ENCODE data around the gene TBC1D26. TPM values are rescaled to one million over a fixed set of nuclear protein-coding genes. Genes with fewer than 3 reads are reported as not detected.
"Not testable (repeated sequence)": the region's sequence is repeated elsewhere in the genome, so short reads cannot be mapped to it uniquely, and the experiment has no call there.

TBC1D26 gene
- total RNA-seq, 1 donor from 2014 or later = not detected

DNA sequence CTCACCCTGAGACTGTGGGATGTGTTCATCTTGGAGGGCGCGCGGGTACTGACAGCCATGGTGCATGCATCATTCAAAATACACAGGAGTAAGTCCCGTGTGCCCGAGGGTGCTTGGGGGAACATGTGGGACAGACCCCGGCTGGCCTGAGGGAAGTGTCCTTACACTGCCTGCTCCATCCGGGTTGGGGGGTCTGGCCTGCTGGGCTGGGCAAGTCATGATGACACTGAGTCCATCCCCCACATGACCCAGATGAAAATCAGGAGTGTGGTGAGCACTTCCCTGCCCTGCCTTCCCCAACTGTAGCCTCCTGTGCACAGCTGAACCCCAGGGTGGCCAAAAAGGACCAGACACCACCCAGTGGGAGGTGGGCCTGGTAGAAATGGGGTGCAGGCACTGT is 10.8 kb downstream of the TBC1D26 start:
- no peak for DNase-seq (ENCODE audit: low read depth in 2 of 2)

DNA sequence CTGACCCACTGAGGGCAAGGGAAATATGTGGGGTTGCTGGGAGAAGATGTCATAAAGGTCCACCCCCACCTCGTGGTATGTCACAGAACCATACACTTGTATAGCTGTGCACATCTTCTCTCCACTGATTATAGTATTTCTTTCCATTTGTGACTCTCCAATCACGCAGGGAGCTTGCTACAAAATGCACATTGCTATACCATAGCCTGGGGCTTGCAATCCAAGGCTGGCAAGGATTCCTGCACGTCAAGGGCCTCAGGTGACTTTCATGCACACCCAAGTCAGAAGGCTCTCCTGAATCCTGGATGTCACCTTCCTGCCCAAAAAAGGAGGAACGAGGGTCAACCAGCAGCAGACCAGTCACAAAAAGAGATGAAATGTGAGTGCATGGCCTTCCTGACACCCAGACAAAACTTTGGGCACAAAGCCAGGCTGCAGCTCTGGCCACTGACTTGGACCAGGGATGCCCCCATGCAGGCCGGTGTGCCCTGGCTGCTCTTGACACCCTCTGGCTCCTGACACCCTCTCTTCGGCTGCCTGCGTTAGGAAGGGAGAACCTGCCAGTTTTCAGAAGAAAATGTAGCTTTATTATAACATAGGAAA is 12.1 kb downstream of the TBC1D26 start:
- DNase-seq (ENCODE audit: low read depth in 2 of 2) = no peak

DNA sequence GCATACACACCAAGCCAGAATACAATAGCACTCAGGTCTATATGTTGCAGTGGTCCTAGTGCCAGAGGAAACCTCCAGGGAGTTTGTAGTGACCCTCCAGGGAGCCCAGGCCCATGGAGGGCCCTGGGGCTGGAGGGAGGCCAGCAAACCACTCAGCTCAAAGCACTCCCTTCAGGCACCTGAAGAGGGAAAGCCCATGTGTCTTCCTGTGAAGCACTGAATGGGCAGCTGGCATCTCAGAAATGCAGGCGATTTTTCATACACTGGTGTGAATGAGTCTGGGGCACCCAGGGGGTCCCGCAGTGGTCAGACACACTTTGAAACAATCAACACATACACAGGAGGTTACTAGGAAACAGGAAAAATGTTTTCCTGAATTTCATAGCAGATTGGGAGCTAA is 12.8 kb downstream of the TBC1D26 start:
- peak in 1 of 2 donors; percentile 49 for DNase-seq (ENCODE audit: low read depth in 2 of 2)

DNA sequence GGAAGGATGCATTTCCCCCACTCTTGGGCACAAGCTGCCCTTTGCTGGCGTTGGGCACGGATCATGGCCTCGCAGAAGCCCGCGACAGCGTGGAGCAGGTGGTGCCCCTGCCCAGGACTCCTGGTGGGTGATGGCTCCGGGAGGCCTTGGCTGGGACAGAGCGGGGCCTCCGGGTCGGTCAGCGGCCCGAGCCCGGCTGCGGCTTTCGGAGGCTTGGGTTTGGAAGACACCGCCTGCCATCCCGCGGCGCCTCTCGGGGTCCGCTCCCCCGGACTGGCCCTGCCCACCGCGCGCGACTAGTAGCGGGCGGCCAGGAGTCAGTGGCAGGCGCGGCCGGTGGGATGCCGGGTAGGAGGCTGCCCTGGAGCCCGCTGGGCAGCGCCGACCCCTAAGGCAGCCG is 17.3 kb downstream of the TBC1D26 start:
- DNase-seq (ENCODE audit: low read depth in 2 of 2) = not testable (repeated sequence)

DNA sequence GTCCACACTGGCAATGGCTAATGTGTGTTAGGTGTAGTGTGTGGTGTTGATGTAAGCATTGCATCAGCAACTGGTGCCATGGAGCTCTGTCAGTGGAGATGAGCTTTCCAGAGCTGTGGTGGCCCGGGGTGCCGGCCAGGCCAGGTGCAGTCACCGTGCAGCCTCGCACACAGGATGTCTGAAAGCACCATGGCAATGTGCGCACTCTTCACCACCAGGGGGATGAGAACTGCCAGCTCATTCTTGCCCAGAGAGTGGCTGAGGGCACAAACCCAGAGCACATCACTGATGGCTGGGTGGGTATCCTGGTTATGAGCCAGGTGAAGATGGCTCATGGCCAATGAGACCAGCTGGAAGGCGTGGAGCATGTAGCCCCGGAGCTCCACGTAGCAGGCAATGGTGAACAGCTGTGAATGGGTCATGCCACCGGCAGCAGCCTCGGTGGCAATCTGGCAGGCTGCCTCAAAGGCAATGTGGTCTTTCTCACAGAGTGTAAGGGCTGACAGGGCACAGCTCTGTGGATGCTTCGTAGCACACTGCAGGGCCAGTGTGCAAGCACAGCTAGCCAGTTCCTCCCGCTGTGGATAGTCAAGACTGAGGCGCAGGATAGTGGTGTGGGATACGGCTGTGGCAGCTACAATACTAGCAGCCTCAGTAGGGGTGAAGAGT is 36.9 kb downstream of the TBC1D26 start:
- not testable (repeated sequence) for DNase-seq (ENCODE audit: low read depth in 2 of 2)

DNA sequence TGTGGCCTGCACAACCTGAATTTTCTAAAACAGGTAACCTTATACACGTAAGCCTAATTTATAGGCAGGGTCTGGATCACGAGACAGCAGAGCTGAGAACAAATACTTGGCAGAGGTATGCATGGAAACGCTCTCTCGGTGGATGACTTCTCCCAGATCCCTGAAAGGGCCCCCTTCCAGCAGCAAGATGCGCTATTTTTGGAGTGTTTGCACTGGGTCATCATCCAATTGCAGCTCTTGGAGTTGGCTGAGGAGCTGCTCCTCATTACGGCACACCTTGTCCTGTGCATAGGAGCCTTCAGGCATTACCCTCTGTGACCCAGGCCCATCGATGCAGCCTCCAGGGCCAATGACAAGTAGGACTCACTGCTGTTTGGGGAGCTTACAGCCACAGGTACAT is 38.6 kb downstream of the TBC1D26 start:
- not testable (repeated sequence) for DNase-seq (ENCODE audit: low read depth in 2 of 2)

DNA sequence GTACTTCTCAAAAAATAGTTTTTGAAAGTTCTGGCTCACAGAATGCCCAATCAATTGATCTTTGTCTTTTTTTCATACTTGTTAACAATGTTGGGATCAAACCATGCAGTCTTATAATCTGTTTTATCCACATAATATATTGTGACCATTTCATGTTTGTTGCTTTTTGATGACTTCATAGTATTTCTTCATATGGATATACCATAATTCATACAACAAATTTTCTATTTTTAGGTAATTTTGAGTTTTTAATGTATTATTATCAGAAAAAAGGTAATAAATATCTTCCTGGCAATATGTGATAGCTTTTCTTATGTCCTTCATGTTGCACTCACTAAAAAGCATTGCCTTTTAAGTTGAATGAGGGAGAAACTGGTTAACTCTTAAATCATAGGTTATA is 44.8 kb downstream of the TBC1D26 start:
- DNase-seq (ENCODE audit: low read depth in 2 of 2) = no peak

DNA sequence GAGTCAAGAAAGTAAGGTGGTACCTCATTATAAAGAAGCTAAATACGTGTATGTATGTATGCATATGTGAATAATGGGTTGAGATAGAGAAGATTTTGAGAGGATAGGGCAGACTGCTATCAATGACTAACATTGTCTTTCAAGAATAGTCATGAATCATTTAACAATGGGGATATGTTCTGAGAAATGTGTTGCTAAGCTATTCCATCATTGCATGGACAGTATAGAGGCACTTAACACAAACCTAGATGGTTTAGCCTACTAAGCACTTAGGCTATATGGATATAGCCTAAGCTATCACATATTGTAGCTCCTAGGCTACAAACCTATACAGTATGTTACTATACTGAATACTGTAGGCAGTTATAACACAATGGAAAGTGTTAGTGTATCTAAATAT is 45.2 kb downstream of the TBC1D26 start:
- DNase-seq (ENCODE audit: low read depth in 2 of 2) = no peak

DNA sequence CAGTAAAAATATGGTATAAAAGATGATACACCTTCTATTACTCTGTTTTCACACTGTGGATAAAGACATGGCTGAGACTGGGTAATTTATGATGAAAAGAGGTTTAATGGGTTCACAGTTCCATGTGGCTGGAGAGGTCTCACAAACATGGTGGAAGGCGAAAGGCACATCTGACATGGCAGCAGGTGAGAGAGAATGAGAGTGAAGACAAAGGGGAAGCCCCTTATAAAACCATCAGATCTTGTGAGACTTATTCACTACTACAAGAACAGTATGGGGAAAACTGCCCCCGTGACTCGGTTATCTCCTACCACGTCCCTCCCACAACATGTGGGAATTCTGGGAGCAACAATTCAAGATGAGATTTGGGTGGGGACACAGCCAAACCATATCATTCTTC is 45.6 kb downstream of the TBC1D26 start:
- DNase-seq (ENCODE audit: low read depth in 2 of 2) = no peak

DNA sequence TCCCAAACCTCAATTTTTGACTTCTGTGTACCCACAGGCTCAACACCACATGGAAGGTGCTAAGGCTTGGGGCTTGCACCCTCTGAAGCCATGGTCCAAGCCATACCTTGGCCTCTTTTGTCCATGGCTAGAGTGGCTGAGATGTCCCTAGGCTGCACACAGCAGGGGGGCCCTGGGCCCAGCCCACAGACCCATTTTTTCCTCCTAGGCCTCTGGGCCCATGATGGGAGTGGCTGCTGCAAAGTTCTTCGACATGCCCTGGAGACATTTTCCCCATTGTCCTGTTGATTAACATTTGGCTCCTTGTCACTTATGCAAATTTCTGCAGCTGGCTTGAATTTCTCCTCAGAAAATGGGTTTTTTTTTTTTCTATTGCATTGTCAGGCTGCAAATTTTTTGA is 47.0 kb downstream of the TBC1D26 start:
- no peak for DNase-seq (ENCODE audit: low read depth in 2 of 2)

DNA sequence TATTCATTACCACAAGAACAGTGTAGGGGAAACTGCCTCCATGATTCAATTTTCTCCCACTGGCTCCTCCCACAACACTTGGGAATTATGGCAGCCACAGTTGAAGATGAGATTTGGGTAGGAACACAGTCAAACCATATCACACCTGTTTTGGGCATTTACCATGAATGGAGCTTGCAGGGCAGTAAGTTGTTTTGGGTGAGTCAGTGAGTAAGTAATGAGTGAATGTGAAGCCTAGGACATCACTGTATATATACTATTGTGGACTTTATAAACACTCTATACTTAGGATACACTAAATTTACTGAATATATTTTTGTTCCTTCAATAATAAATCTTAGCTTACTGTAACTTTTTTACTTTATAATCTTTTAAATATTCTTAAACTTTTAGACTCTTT is 48.1 kb downstream of the TBC1D26 start:
- DNase-seq (ENCODE audit: low read depth in 2 of 2) = no peak

DNA sequence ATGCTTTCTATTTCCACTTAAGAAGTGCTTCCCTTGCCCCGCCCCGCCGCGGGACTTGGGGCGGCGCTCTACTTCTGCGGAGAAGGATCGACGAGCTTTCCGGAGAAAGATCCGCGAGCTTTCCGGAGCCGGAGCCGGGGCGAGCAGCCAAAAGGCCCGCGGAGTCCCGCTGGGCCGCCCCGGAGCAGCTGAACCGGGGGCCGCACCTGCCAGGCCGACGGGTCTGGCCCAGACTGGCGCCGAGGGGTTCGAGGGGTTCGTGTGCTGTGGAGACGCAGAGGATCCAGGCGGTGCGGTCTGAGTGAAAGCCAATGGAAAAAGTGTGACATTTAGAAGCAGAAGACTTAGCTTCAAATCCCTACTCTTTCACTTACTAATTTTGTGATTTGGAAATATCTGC is 50.8 kb downstream of the TBC1D26 start:
- DNase-seq (ENCODE audit: low read depth in 2 of 2) = no peak

DNA sequence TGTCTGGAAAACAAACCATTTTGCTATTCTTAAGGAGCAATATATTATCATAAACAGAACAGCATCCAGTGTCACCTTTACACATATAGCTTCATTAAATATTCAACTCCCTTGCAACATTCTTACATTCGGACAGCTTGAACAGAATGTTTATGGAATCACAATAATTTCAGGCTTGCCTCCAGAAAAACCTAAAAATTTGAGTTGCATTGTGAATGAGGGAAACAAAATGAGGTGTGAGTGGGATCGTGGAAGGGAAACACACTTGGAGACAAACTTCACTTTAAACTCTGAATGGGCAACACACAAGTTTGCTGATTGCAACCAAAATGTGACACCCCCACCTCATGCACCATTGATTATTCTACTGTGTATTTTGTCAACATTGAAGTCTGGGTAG is 51.4 kb downstream of the TBC1D26 start:
- no peak for DNase-seq (ENCODE audit: low read depth in 2 of 2)

DNA sequence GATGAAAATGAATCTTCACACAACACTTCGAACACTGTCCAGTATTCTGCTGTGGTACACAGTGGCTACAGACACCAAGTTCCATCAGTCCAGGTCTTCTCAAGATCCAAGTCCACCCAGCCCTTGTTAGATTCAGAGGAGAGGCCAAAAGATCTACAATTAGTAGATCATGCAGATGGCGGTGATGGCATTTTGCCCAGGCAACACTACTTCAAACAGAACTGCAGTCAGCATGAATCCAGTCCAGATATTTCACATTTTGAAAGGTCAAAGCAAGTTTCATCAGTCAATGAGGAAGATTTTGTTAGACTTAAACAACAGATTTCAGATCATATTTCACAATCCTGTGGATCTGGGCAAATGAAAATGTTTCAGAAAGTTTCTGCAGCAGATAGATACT is 52.3 kb downstream of the TBC1D26 start:
- DNase-seq (ENCODE audit: low read depth in 2 of 2) = not testable (repeated sequence)

DNA sequence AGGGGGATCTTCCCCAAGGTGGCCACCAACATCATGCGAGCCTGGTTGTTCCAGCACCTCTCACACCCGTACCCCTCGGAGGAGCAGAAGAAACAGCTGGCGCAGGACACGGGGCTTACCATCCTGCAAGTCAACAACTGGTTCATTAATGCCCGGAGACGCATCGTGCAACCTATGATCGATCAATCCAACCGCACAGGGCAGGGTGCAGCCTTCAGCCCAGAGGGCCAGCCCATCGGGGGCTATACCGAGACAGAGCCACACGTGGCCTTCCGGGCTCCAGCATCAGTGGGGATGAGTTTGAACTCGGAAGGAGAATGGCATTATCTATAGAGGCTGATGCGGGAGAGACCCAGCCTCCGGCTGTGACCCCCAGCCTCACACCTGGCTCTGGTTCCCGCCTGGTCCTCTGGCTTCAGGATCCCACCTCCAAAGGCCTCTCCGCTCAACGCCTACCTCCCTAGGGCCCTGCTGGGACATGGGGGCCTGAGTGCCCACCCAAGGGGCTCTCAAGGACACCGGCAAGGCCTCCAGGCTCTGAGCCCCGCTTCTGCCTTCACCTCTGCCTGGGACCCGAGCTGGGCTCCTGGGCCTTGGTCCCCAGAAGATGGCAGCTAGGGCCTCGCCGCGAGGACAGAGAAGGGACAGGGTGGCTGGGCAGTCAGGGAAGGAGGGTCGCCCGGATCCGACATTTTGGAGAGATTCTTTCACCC is 55.4 kb downstream of the TBC1D26 start:
- not testable (repeated sequence) for DNase-seq (ENCODE audit: low read depth in 2 of 2)

DNA sequence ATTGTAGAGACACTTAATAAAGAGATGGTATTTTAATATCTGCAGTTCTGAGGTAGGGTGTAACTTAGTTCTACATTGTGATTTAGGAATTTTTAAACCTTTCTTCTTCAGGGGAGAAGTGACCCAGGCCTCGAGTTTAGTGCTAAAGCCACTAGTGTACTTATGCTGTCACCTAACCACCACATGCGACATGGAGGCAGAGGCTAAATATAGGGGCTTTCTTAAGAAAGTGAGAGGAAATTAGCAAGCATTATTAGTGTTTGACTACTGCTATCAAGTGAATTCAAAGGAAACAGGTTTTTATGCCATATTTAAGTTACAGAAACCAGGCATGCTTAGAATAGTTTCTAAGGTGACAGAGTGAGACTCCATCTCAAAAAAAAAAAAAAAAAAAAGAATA is 56.3 kb downstream of the TBC1D26 start:
- DNase-seq (ENCODE audit: low read depth in 2 of 2) = not testable (repeated sequence)

Other genes with a start within 250 kb of the TBC1D26 start
- gene TVP23C, start 168.8 kb upstream of the TBC1D26 start, total RNA-seq = 9.9 and 10.3 TPM in 2 replicates
- 0.13 TPM in 1 of 2 replicates, not detected in the other for gene FBXW10B, start 112.6 kb upstream of the TBC1D26 start, total RNA-seq
- 41.5 and 58.3 TPM in 2 replicates for gene TRIM16, start 48.0 kb upstream of the TBC1D26 start, total RNA-seq
- gene ZNF286A, start 32.5 kb upstream of the TBC1D26 start, total RNA-seq = 25.4 and 37.0 TPM in 2 replicates
- 6.4 and 7.5 TPM in 2 replicates for gene ADORA2B, start 212.8 kb downstream of the TBC1D26 start, total RNA-seq